Astrocyte (in vitro differentiated cells and primary cell): ENCODE results near the gene THSD7B. TPM values are rescaled to one million over a fixed set of nuclear protein-coding genes. Genes with fewer than 3 reads are reported as not detected.

ENCODE experiments used
- DNase-seq: peaks from one replicate; pipeline ENCODE4 v3.0.0-alpha.2; 2010; ENCODE audit warnings: low read depth
- FAIRE-seq: peaks from 2 replicates; lab custom pipeline; 2011; peaks lifted over from hg19 to GRCh38; lab: Jason Lieb, UNC
- H2AFZ ChIP-seq: 2 replicates; pipeline ENCODE4 v1.6.0; 2012; ENCODE audit warnings: low read depth, low read length, inconsistent platforms
- H3K27ac ChIP-seq: 2 replicates; pipeline ENCODE4 v1.5.1; 2011; ENCODE audit warnings: low read depth, low read length, inconsistent platforms
- H3K27me3 ChIP-seq: 2 replicates; pipeline ENCODE4 v1.6.0; 2011; ENCODE audit warnings: low read length, inconsistent platforms; ENCODE audit not compliant: insufficient read depth
- H3K36me3 ChIP-seq: 2 replicates; pipeline ENCODE4 v1.5.1; 2011; ENCODE audit warnings: low read length, inconsistent platforms; ENCODE audit not compliant: insufficient read depth
- H3K4me1 ChIP-seq: 2 replicates; pipeline ENCODE4 v1.5.1; 2011; ENCODE audit warnings: low read length, inconsistent platforms; ENCODE audit not compliant: insufficient read depth
- H3K4me2 ChIP-seq: 2 replicates; pipeline ENCODE4 v1.6.0; 2012; ENCODE audit warnings: low read length, inconsistent platforms
- H3K4me3 ChIP-seq: 2 replicates; pipeline ENCODE4 v1.5.1; 2011; ENCODE audit warnings: low read depth, mild to moderate bottlenecking, low read length, inconsistent platforms; ENCODE audit not compliant: insufficient read depth
- H3K79me2 ChIP-seq: 2 replicates; pipeline ENCODE4 v1.6.0; 2012; ENCODE audit warnings: mild to moderate bottlenecking, low read length, inconsistent platforms; ENCODE audit not compliant: insufficient read depth
- H3K9ac ChIP-seq: 2 replicates; pipeline ENCODE4 v1.6.0; 2012; ENCODE audit warnings: mild to moderate bottlenecking, low read length, inconsistent platforms
- H3K9me3 ChIP-seq: 2 replicates; pipeline ENCODE4 v1.5.1; 2012; ENCODE audit warnings: low read depth, mild to moderate bottlenecking, low read length, inconsistent platforms; ENCODE audit not compliant: insufficient read depth
- H4K20me1 ChIP-seq: 2 replicates; pipeline ENCODE4 v1.6.0; 2012; ENCODE audit warnings: low read length, inconsistent platforms; ENCODE audit not compliant: insufficient read depth
- H3K27ac Mint-ChIP-seq: one replicate; pipeline ENCODE4 v1.8.0; 2021; ENCODE audit warnings: mild to moderate bottlenecking, mixed read lengths; ENCODE audit not compliant: unreplicated experiment
- H3K27me3 Mint-ChIP-seq: one replicate; pipeline ENCODE4 v1.8.0; 2021; ENCODE audit warnings: low read depth, mixed read lengths; ENCODE audit not compliant: unreplicated experiment
- H3K36me3 Mint-ChIP-seq: one replicate; pipeline ENCODE4 v1.8.0; 2021; ENCODE audit warnings: low read depth, mixed read lengths; ENCODE audit not compliant: unreplicated experiment
- H3K4me1 Mint-ChIP-seq: one replicate; pipeline ENCODE4 v1.8.0; 2021; ENCODE audit warnings: low read depth, mixed read lengths; ENCODE audit not compliant: unreplicated experiment
- H3K4me3 Mint-ChIP-seq: one replicate; pipeline ENCODE4 v1.8.0; 2021; ENCODE audit warnings: mild to moderate bottlenecking, moderate library complexity, mixed read lengths; ENCODE audit not compliant: unreplicated experiment
- H3K9me3 Mint-ChIP-seq: one replicate; pipeline ENCODE4 v1.8.0; 2021; ENCODE audit warnings: mild to moderate bottlenecking, mixed read lengths; ENCODE audit not compliant: unreplicated experiment
- EZH2 ChIP-seq: IDR thresholded peaks from 2 replicates; pipeline ENCODE4 v1.6.1; 2012; ENCODE audit warnings: mild to moderate bottlenecking, low read length, inconsistent platforms; ENCODE audit not compliant: insufficient read depth
- total RNA-seq: library from RNA; stranded (reverse); gene quantifications from 2 replicates; pipeline ENCODE4 v1.2.1, GENCODE V29; 2021
- TF ChIP-seq, protein P1 (sequence below): IDR thresholded peaks from 2 replicates; pipeline ENCODE4 v1.5.1; 2011; ENCODE audit warnings: low read depth, mild to moderate bottlenecking, inconsistent platforms, low read length, moderate library complexity; ENCODE audit not compliant: insufficient read depth

Gene THSD7B
- total RNA-seq, 1 donor from 2014 or later = 0.18 TPM

DNA sequence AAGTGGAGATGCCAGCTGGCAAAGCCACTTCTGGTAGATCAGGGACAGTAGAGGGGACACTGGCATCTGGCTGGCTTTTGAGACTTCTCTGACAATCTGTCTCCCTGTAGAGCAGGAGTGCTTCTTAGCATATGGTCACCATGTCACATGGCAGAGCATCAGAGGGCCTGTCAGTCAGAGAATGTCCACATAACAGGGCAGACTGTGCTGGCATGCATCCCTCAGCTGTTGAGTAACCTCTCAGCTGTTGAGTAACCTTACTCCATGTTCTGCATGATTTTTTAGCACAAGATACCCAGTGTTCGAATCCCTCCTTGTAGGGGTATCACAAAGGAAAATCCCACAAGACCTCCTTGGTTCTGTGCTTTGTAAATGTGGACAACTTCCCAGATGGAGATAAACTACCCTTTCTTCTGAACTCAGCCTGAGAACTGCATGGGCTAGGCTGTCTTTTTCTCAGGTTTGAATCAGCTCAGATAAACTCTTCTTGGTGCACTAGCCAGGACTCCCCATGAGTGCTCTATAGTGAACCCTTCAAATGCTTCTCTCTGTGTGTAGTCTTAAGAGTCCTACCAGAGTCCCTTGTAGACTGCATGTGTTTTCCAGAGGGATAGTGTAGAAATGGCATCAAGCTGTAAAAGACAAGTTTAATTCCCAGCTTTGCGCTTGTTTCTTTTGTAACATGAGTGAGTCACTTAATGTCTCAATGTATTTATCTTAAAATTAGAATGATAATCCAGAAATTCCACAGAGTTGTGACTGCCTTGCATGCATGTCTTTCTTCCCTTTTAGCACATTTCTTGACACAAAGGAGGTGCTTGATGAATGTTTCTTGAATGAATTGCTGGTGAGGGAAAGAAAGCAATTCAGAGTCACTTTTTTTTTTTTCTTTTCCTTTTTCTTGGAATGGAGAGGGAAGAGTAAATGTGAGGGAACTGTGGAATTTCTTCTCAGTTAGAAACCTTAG, 756.6 kb downstream of the THSD7B start:
- H3K27ac Mint-ChIP-seq = no peak overlapping the region
- H3K4me1 Mint-ChIP-seq = peaks cover 3% of the 10 kb centered on the region
- Histone ChIP-seq H3K9me3 (no peaks in the 10 kb centered on the region), H3K27me3 (no peaks in the 10 kb centered on the region), H3K27ac (no peak overlapping the region), H3K36me3 (no peaks in the 10 kb centered on the region), H3K79me2 (no peaks in the 10 kb centered on the region), H3K4me2 (no peak overlapping the region), H3K4me3 (no peak overlapping the region), H2AFZ (no peak overlapping the region), H4K20me1 (no peaks in the 10 kb centered on the region), H3K4me1 (no peaks in the 10 kb centered on the region), H3K9ac (no peak overlapping the region)
- TF ChIP-seq EZH2 = no peak
- TF ChIP-seq, protein P1, sequence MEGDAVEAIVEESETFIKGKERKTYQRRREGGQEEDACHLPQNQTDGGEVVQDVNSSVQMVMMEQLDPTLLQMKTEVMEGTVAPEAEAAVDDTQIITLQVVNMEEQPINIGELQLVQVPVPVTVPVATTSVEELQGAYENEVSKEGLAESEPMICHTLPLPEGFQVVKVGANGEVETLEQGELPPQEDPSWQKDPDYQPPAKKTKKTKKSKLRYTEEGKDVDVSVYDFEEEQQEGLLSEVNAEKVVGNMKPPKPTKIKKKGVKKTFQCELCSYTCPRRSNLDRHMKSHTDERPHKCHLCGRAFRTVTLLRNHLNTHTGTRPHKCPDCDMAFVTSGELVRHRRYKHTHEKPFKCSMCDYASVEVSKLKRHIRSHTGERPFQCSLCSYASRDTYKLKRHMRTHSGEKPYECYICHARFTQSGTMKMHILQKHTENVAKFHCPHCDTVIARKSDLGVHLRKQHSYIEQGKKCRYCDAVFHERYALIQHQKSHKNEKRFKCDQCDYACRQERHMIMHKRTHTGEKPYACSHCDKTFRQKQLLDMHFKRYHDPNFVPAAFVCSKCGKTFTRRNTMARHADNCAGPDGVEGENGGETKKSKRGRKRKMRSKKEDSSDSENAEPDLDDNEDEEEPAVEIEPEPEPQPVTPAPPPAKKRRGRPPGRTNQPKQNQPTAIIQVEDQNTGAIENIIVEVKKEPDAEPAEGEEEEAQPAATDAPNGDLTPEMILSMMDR = no peak
- no peak for DNase-seq
- no peaks in the 10 kb centered on the region for H3K36me3 Mint-ChIP-seq
- H3K4me3 Mint-ChIP-seq = no peak overlapping the region
- H3K9me3 Mint-ChIP-seq = no peaks in the 10 kb centered on the region
- no peaks in the 10 kb centered on the region for H3K27me3 Mint-ChIP-seq
- no peak for FAIRE-seq

DNA sequence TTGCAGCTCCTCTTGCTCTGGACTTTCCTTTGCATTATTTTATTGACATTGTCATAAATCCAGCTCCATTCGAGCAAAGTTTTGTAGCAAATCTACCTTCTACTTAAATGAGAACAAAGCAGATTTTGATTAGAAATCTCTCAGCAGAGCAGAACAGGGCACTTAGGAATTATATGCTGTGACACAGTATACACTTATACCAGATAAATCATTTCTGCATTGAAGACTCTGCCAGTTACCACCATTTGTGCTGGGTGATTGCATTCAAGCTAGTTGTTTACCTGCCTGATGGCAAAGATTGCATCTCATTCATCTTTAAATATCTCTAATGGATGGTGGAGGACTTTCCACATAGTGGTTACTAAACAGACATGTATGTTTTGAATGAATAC, 757.3 kb downstream of the THSD7B start:
- peaks cover 3% of the 10 kb centered on the region for H3K4me1 Mint-ChIP-seq
- no peaks in the 10 kb centered on the region for H3K9me3 Mint-ChIP-seq
- no peaks in the 10 kb centered on the region for H3K36me3 ChIP-seq
- H3K4me1 ChIP-seq = no peaks in the 10 kb centered on the region
- no peaks in the 10 kb centered on the region for H3K27me3 ChIP-seq
- DNase-seq = no peak
- H3K27me3 Mint-ChIP-seq = no peaks in the 10 kb centered on the region
- no peak overlapping the region for H2AFZ ChIP-seq
- H3K9me3 ChIP-seq = no peaks in the 10 kb centered on the region
- no peak overlapping the region for H3K4me3 ChIP-seq
- no peak overlapping the region for H3K4me2 ChIP-seq
- H3K36me3 Mint-ChIP-seq = no peaks in the 10 kb centered on the region
- H3K9ac ChIP-seq = no peak overlapping the region
- H4K20me1 ChIP-seq = no peaks in the 10 kb centered on the region
- H3K79me2 ChIP-seq = no peaks in the 10 kb centered on the region
- H3K27ac ChIP-seq = no peak overlapping the region
- no peak for FAIRE-seq
- H3K4me3 Mint-ChIP-seq = no peak overlapping the region
- H3K27ac Mint-ChIP-seq = no peak overlapping the region
- no peak for TF ChIP-seq EZH2
- TF ChIP-seq, protein P1 = no peak

DNA sequence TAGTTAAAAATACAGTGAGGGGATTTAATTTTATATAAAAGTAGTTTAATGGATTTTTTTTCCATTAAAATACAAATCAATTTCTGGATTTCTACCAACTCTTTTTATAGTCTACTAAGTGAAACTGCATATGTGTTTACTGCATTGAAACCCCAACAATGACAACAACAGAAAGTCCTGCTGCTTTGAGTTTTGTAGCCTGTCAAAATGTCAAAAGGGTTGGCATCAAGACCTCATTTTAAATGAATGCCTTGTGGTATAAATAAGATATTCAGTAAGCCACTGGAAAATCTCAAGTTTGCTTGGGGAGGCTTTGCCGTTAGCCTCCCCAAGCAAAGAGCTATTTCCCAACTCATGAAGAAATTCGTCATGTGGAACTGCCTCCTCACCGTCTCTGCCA, 758.6 kb downstream of the THSD7B start:
- Mint-ChIP-seq H3K27ac (no peak overlapping the region), H3K4me1 (peaks cover 3% of the 10 kb centered on the region), H3K9me3 (no peaks in the 10 kb centered on the region), H3K27me3 (no peaks in the 10 kb centered on the region), H3K4me3 (no peak overlapping the region), H3K36me3 (no peaks in the 10 kb centered on the region)
- no peak for FAIRE-seq
- no peaks in the 10 kb centered on the region for H3K79me2 ChIP-seq
- H2AFZ ChIP-seq = no peak overlapping the region
- H4K20me1 ChIP-seq = no peaks in the 10 kb centered on the region
- no peak overlapping the region for H3K4me2 ChIP-seq
- no peak overlapping the region for H3K27ac ChIP-seq
- no peaks in the 10 kb centered on the region for H3K4me1 ChIP-seq
- no peaks in the 10 kb centered on the region for H3K9me3 ChIP-seq
- no peak for DNase-seq
- no peak for TF ChIP-seq EZH2
- TF ChIP-seq, protein P1 = no peak
- H3K9ac ChIP-seq = no peak overlapping the region
- H3K27me3 ChIP-seq = no peaks in the 10 kb centered on the region
- no peak overlapping the region for H3K4me3 ChIP-seq
- no peaks in the 10 kb centered on the region for H3K36me3 ChIP-seq
